Neuronal stem cell (in vitro differentiated cells): ENCODE results near the gene ARHGAP21.

Source experiments
- DNase-seq: peaks from one replicate; pipeline ENCODE4 v3.0.0-alpha.2; 2013; ENCODE audit warnings: low spot score
- H2AFZ ChIP-seq: one replicate; pipeline ENCODE4 v1.6.1; 2013; ENCODE audit warnings: mild to moderate bottlenecking, low read length, inconsistent platforms
- H2AK5ac ChIP-seq: 2 replicates; pipeline ENCODE4 v1.6.1; 2013; ENCODE audit warnings: low read depth, mild to moderate bottlenecking, inconsistent platforms, low read length, moderate library complexity, mixed read lengths
- H2BK120ac ChIP-seq: 2 replicates; pipeline ENCODE4 v1.6.1; 2013; ENCODE audit warnings: low read depth, mild to moderate bottlenecking, inconsistent platforms, low read length, moderate library complexity, mixed read lengths
- H2BK12ac ChIP-seq: one replicate; pipeline ENCODE4 v1.6.1; 2013; ENCODE audit warnings: low read length, inconsistent platforms
- H2BK15ac ChIP-seq: 2 replicates; pipeline ENCODE4 v1.6.1; 2013; ENCODE audit warnings: mild to moderate bottlenecking, low read length, inconsistent platforms, mixed read lengths
- H2BK5ac ChIP-seq: one replicate; pipeline ENCODE4 v1.6.1; 2013; ENCODE audit warnings: inconsistent platforms, mild to moderate bottlenecking, low read length, moderate library complexity
- H3K14ac ChIP-seq: one replicate; pipeline ENCODE4 v1.6.1; 2013; ENCODE audit warnings: low read length, inconsistent platforms
- H3K18ac ChIP-seq: 2 replicates; pipeline ENCODE4 v1.6.1; 2013; ENCODE audit warnings: low read length, inconsistent platforms
- H3K23ac ChIP-seq: 2 replicates; pipeline ENCODE4 v1.6.1; 2013; ENCODE audit warnings: low read depth, mild to moderate bottlenecking, mixed read lengths, low read length, inconsistent platforms; ENCODE audit not compliant: poor library complexity
- H3K27ac ChIP-seq: replicated peaks from 3 replicates; pipeline ENCODE4 v1.5.1; 2013; ENCODE audit warnings: low read length, inconsistent platforms
- H3K27me3 ChIP-seq, 3 experiments: 2 replicates each; pipeline ENCODE4 v1.6.1; 2013; ENCODE audit warnings: low read length in 3 of 3, mild to moderate bottlenecking in 2 of 3, inconsistent platforms in 1 of 3, low read depth in 1 of 3, mixed read lengths in 1 of 3, moderate library complexity in 1 of 3; ENCODE audit not compliant: control insufficient read depth in 3 of 3, insufficient read depth in 3 of 3
- H3K36me3 ChIP-seq, 2 donors: replicated peaks in 1 of 2; 2 replicates each; pipeline ENCODE4 v1.6.1; 2013; ENCODE audit warnings: low read length in 2 of 2; ENCODE audit not compliant: control insufficient read depth in 2 of 2, insufficient read depth in 2 of 2
- H3K4ac ChIP-seq: 2 replicates; pipeline ENCODE4 v1.6.1; 2013; ENCODE audit warnings: inconsistent platforms, mild to moderate bottlenecking, low read length, moderate library complexity
- H3K4me1 ChIP-seq, 2 donors: 1 replicate in 1 of 2; 2 replicates in 1 of 2; pipeline ENCODE4 v1.6.1; 2013; ENCODE audit warnings: low read length in 2 of 2, low read depth in 1 of 2; ENCODE audit not compliant: control insufficient read depth in 2 of 2, insufficient read depth in 1 of 2
- H3K4me2 ChIP-seq: one replicate; pipeline ENCODE4 v1.6.1; 2013; ENCODE audit warnings: mild to moderate bottlenecking, low read length, inconsistent platforms; ENCODE audit not compliant: insufficient read depth, poor library complexity, severe bottlenecking
- H3K4me3 ChIP-seq, 2 donors: 2 replicates each; pipeline ENCODE4 v1.5.1; 2013; ENCODE audit warnings: low read length in 2 of 2, mild to moderate bottlenecking in 2 of 2, inconsistent platforms in 1 of 2, moderate library complexity in 1 of 2
- H3K79me1 ChIP-seq: one replicate; pipeline ENCODE4 v1.6.1; 2013; ENCODE audit warnings: low read depth, mild to moderate bottlenecking, inconsistent platforms, low read length, moderate library complexity
- H3K9ac ChIP-seq: one replicate; pipeline ENCODE4 v1.6.1; 2013; ENCODE audit warnings: mild to moderate bottlenecking, low read depth, low read length, inconsistent platforms; ENCODE audit not compliant: poor library complexity
- H3K9me3 ChIP-seq, 2 donors: replicated peaks in 1 of 2; 2 replicates each; pipeline versions ENCODE3 to v1.6.1; 2013; ENCODE audit warnings: low read length in 2 of 2, mild to moderate bottlenecking in 2 of 2, inconsistent platforms in 1 of 2, low read depth in 1 of 2, mixed read lengths in 1 of 2, moderate library complexity in 1 of 2; ENCODE audit not compliant: control insufficient read depth in 2 of 2, insufficient read depth in 1 of 2
- H4K8ac ChIP-seq: one replicate; pipeline ENCODE4 v1.6.1; 2013; ENCODE audit warnings: low read depth, mild to moderate bottlenecking, inconsistent platforms, low read length, moderate library complexity
- H4K91ac ChIP-seq: one replicate; pipeline ENCODE4 v1.6.1; 2013; ENCODE audit warnings: low read length, low read depth, mild to moderate bottlenecking, inconsistent platforms; ENCODE audit not compliant: poor library complexity
- WGBS, 2 donors: extraction: QIAGEN DNeasy Blood & Tissue Kit; methylation state at CpG; one replicate each; pipeline ENCODE4 v1.1.7; 2013; ENCODE audit warnings: missing lambda C conversion rate in 2 of 2, mixed read lengths in 1 of 2; ENCODE audit not compliant: insufficient read length in 2 of 2, insufficient replicate concordance in 1 of 2; ENCODE audit errors: extremely low coverage in 2 of 2; 5-methylcytosine and 5-hydroxymethylcytosine counted together

The ARHGAP21 gene

GRCh38 chr10:24544776-24545175, 178.9 kb downstream of the ARHGAP21 start:
- Histone ChIP-seq H3K4me3 (no peak overlapping the region), H2BK12ac (no peak overlapping the region), H3K9ac (no peak overlapping the region), H4K8ac (no peak overlapping the region), H3K4me1 (no peaks in the 10 kb centered on the region), H3K4me2 (no peak overlapping the region), H3K4ac (no peak overlapping the region), H4K91ac (no peak overlapping the region), H3K27me3 (no peaks in the 10 kb centered on the region), H3K23ac (no peak overlapping the region), H2AK5ac (no peak overlapping the region), H3K14ac (no peak overlapping the region), H3K27ac (no peak overlapping the region), H3K9me3 (no peaks in the 10 kb centered on the region), H3K79me1 (no peaks in the 10 kb centered on the region), H2BK15ac (no peak overlapping the region), H2AFZ (no peak overlapping the region), H2BK120ac (no peak overlapping the region), H3K36me3 (no peaks in the 10 kb centered on the region), H3K18ac (no peak overlapping the region), H2BK5ac (no peak overlapping the region)
- no peak for DNase-seq
- WGBS, 2 donors = no CpG with 5 or more reads among the region's 10 CpGs

GRCh38 chr10:24542314-24543270, 181.1 kb downstream of the ARHGAP21 start:
- no peak overlapping the region for H2BK120ac ChIP-seq
- no peak overlapping the region for H4K91ac ChIP-seq
- no peak overlapping the region for H2BK12ac ChIP-seq
- no peak overlapping the region for H2BK5ac ChIP-seq
- H2BK15ac ChIP-seq = no peak overlapping the region
- H3K23ac ChIP-seq = no peak overlapping the region
- H3K4me2 ChIP-seq = no peak overlapping the region
- H4K8ac ChIP-seq = no peak overlapping the region
- no peaks in the 10 kb centered on the region for H3K4me1 ChIP-seq
- H2AK5ac ChIP-seq = no peak overlapping the region
- H3K14ac ChIP-seq = no peak overlapping the region
- H3K27ac ChIP-seq = no peak overlapping the region
- no peak for DNase-seq
- H3K9ac ChIP-seq = no peak overlapping the region
- H3K9me3 ChIP-seq = no peaks in the 10 kb centered on the region
- H3K4ac ChIP-seq = no peak overlapping the region
- H3K79me1 ChIP-seq = no peaks in the 10 kb centered on the region
- H3K27me3 ChIP-seq = no peaks in the 10 kb centered on the region
- no peak overlapping the region for H3K18ac ChIP-seq
- H3K4me3 ChIP-seq = no peak overlapping the region
- no CpG with 5 or more reads among the region's 14 CpGs for WGBS, 2 donors
- no peaks in the 10 kb centered on the region for H3K36me3 ChIP-seq
- no peak overlapping the region for H2AFZ ChIP-seq

- Histone ChIP-seq H3K14ac (no peak overlapping the region), H3K9ac (no peak overlapping the region), H3K79me1 (no peaks in the 10 kb centered on the region), H2BK5ac (no peak overlapping the region), H3K4me2 (no peak overlapping the region), H3K36me3 (no peaks in the 10 kb centered on the region), H3K4me1 (no peaks in the 10 kb centered on the region), H2AK5ac (no peak overlapping the region), H2BK15ac (no peak overlapping the region), H3K18ac (no peak overlapping the region), H3K9me3 (no peaks in the 10 kb centered on the region), H3K27me3 (no peaks in the 10 kb centered on the region), H4K91ac (no peak overlapping the region), H2BK12ac (no peak overlapping the region), H3K4ac (no peak overlapping the region), H2BK120ac (no peak overlapping the region), H3K23ac (no peak overlapping the region), H3K4me3 (no peak overlapping the region), H4K8ac (no peak overlapping the region), H3K27ac (no peak overlapping the region), H2AFZ (no peak overlapping the region)
- no peak for DNase-seq
- WGBS, 2 donors = no CpG with 5 or more reads among the region's 9 CpGs
Observed at GRCh38 chr10:24541239-24541753, 182.4 kb downstream of the ARHGAP21 start.

GRCh38 chr10:24536636-24537035, 187.1 kb downstream of the ARHGAP21 start:
- no peak overlapping the region for H2BK120ac ChIP-seq
- H3K27ac ChIP-seq = no peak overlapping the region
- no peak overlapping the region for H4K91ac ChIP-seq
- H3K27me3 ChIP-seq = no peaks in the 10 kb centered on the region
- H2BK12ac ChIP-seq = no peak overlapping the region
- no CpG with 5 or more reads among the region's 11 CpGs for WGBS, 2 donors
- no peak overlapping the region for H2BK15ac ChIP-seq
- H3K9me3 ChIP-seq = peaks cover 0 to 2% of the 10 kb centered on the region in 2 donors
- H3K4ac ChIP-seq = no peak overlapping the region
- H3K18ac ChIP-seq = no peak overlapping the region
- no peak overlapping the region for H2AFZ ChIP-seq
- no peak overlapping the region for H3K23ac ChIP-seq
- H3K4me3 ChIP-seq = no peak overlapping the region
- H2BK5ac ChIP-seq = no peak overlapping the region
- no peaks in the 10 kb centered on the region for H3K79me1 ChIP-seq
- H3K36me3 ChIP-seq = peaks cover 11 to 25% of the 10 kb centered on the region in 2 donors
- H3K9ac ChIP-seq = no peak overlapping the region
- no peak overlapping the region for H3K4me2 ChIP-seq
- H3K14ac ChIP-seq = no peak overlapping the region
- no peak overlapping the region for H2AK5ac ChIP-seq
- H3K4me1 ChIP-seq = no peaks in the 10 kb centered on the region
- no peak overlapping the region for H4K8ac ChIP-seq
- DNase-seq = no peak
